Testis (tissue), 2 donors: ENCODE measurements around the gene PLEKHG4B.

ENCODE experiments used
- POLR2A ChIP-seq: fragments of 450-650 bp; IDR thresholded peaks from one replicate; pipeline ENCODE4 v1.6.1; 2017; ENCODE audit warnings: antibody characterized with exemption, mild to moderate bottlenecking, moderate library complexity
- TF ChIP-seq, protein P1 (sequence below), 3 experiments: fragments of 450-650 bp in 2 of 3; fragments of 200-600 bp in 1 of 3; sonication (generic) in 1 of 3; IDR thresholded peaks; one replicate each; pipeline ENCODE4 v1.5.1; 2016 to 2019; ENCODE audit warnings: antibody characterized with exemption in 3 of 3, mild to moderate bottlenecking in 2 of 3, moderate library complexity in 1 of 3

DNA sequence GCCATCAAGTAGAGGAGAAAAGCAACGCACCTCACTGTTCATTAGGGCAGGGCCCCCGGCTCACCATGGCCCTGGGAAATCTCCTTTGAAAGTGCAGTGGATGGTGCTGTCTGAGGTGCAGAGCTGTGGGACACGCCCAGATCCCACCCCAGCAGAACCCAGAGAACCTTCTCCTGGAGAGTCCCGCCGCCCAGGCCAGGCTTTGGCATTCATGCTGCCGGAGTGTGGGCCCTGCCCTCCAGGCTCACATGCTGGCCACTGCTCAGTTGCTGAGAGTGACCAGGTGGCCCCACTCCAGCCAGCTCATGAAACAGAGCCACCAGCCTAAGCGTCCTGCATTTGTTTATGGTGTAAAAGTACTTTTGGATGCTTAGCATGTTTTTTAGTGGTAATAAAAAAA, 75.5 kb downstream of the PLEKHG4B start:
- TF ChIP-seq, protein P1, sequence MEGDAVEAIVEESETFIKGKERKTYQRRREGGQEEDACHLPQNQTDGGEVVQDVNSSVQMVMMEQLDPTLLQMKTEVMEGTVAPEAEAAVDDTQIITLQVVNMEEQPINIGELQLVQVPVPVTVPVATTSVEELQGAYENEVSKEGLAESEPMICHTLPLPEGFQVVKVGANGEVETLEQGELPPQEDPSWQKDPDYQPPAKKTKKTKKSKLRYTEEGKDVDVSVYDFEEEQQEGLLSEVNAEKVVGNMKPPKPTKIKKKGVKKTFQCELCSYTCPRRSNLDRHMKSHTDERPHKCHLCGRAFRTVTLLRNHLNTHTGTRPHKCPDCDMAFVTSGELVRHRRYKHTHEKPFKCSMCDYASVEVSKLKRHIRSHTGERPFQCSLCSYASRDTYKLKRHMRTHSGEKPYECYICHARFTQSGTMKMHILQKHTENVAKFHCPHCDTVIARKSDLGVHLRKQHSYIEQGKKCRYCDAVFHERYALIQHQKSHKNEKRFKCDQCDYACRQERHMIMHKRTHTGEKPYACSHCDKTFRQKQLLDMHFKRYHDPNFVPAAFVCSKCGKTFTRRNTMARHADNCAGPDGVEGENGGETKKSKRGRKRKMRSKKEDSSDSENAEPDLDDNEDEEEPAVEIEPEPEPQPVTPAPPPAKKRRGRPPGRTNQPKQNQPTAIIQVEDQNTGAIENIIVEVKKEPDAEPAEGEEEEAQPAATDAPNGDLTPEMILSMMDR (IDR thresholded peaks at IDR 0.05) = no peak
- no peak for TF ChIP-seq POLR2A
